A549 (cell line): Measurements from ENCODE around the gene BHLHE23. TPM values are rescaled to one million over a fixed set of nuclear protein-coding genes. Genes with fewer than 3 reads are reported as not detected.

Experiments used
- ATAC-seq, 2 experiments: fragments of 200-7000 bp in 1 of 2; fragments of >200 bp in 1 of 2; cut with Nextera tagmentation in 1 of 2; cut with Tn5 transposase in 1 of 2; 3 replicates each; pipeline versions ENCODE4 v1.8.0 to v1.9.1; 2018 to 2020; ENCODE audit warnings: mild to moderate bottlenecking in 1 of 2, moderate library complexity in 1 of 2
- CTCF ChIA-PET: fragments of 300-600 bp; sonication (Branson Sonifier 250); formaldehyde crosslinking; extraction: SDS; loops from one replicate; lab custom pipeline; 2021; ENCODE audit warnings: antibody characterized with exemption, inconsistent platforms; lab: Yijun Ruan, JAX
- POLR2A ChIA-PET: fragments of 350-600 bp; formaldehyde crosslinking; extraction: SDS; loops from one replicate; lab custom pipeline; 2021; ENCODE audit warnings: antibody characterized with exemption, inconsistent platforms; lab: Yijun Ruan, JAX
- DNase-seq, 2 experiments: peaks; one replicate each; pipeline versions ENCODE4 v3.0.0 to v3.0.0-alpha.2; 2011 to 2016; ENCODE audit warnings: low read depth in 1 of 2, low spot score in 1 of 2
- FAIRE-seq: peaks from 2 replicates; lab custom pipeline; 2011; peaks lifted over from hg19 to GRCh38; lab: Jason Lieb, UNC
- H3K27ac ChIP-seq, 2 experiments: fragments of >200 bp; sonication (Bioruptor Twin); formaldehyde crosslinking; 3 replicates each; pipeline ENCODE4 v1.5.1; 2016 to 2017
- H3K4me1 ChIP-seq: fragments of >200 bp; sonication (Bioruptor Twin); formaldehyde crosslinking; 3 replicates; pipeline ENCODE4 v1.6.1; 2016
- H3K4me2 ChIP-seq: fragments of >200 bp; sonication (Bioruptor Twin); formaldehyde crosslinking; 3 replicates; pipeline ENCODE4 v1.6.1; 2016
- H3K4me3 ChIP-seq: fragments of >200 bp; sonication (Bioruptor Twin); formaldehyde crosslinking; 3 replicates; pipeline ENCODE4 v1.5.1; 2016
- H3K9me3 ChIP-seq: fragments of >200 bp; sonication (Bioruptor Twin); formaldehyde crosslinking; 3 replicates; pipeline ENCODE4 v1.6.1; 2016
- CHD2 ChIP-seq: fragments of 150-350 bp; IDR thresholded peaks from 2 replicates; pipeline ENCODE4 v1.6.1; 2014; ENCODE audit warnings: low read length; ENCODE audit not compliant: partially characterized antibody
- FOSL2 ChIP-seq, 2 experiments: fragments of 450-650 bp in 1 of 2; fragments of >200 bp in 1 of 2; sonication (Bioruptor Twin) in 1 of 2; formaldehyde crosslinking; IDR thresholded peaks; 2 replicates each; pipeline versions ENCODE4 v1.5.0 to v1.6.1; 2016 to 2020; ENCODE audit warnings: mild to moderate bottlenecking in 1 of 2, moderate library complexity in 1 of 2
- FOXS1 ChIP-seq: fragments of 250-450 bp; sonication (Bioruptor Pico); IDR thresholded peaks from 2 replicates; pipeline ENCODE4 v1.5.0; 2020; ENCODE audit warnings: mild to moderate bottlenecking, moderate library complexity
- HDAC2 ChIP-seq: fragments of 200-600 bp; sonication (generic); IDR thresholded peaks from 2 replicates; pipeline ENCODE4 v1.6.1; 2016
- HEYL ChIP-seq: fragments of 250-450 bp; sonication (Bioruptor Pico); IDR thresholded peaks from 2 replicates; pipeline ENCODE4 v1.8.0; 2021; ENCODE audit warnings: mild to moderate bottlenecking, moderate library complexity
- JUN ChIP-seq, 2 experiments: fragments of >200 bp; sonication (Bioruptor Twin); formaldehyde crosslinking; IDR thresholded peaks; 2 replicates in 1 of 2; 3 replicates in 1 of 2; pipeline ENCODE4 v1.6.1; 2016 to 2017
- JUNB ChIP-seq: fragments of >200 bp; sonication (Bioruptor Twin); formaldehyde crosslinking; IDR thresholded peaks from 2 replicates; pipeline ENCODE4 v1.6.1; 2016
- KDM1A ChIP-seq: fragments of 200-600 bp; sonication (generic); IDR thresholded peaks from 2 replicates; pipeline ENCODE4 v1.6.1; 2016; ENCODE audit warnings: low read depth, mild to moderate bottlenecking
- KDM5A ChIP-seq: fragments of 200-600 bp; sonication (generic); IDR thresholded peaks from 2 replicates; pipeline ENCODE4 v1.6.1; 2016; ENCODE audit warnings: antibody characterized with exemption, mild to moderate bottlenecking
- NFE2L2 ChIP-seq: fragments of 150-350 bp; conservative IDR thresholded peaks from 2 replicates; pipeline ENCODE4 v1.6.1; 2014; ENCODE audit warnings: low read length
- NR3C1 ChIP-seq: fragments of >200 bp; sonication (Bioruptor Twin); formaldehyde crosslinking; IDR thresholded peaks from 3 replicates; pipeline ENCODE4 v1.6.1; 2017
- RCOR1 ChIP-seq: fragments of 150-350 bp; IDR thresholded peaks from 2 replicates; pipeline ENCODE4 v1.6.1; 2014; ENCODE audit warnings: antibody characterized with exemption, low read length, low read depth
- RNF2 ChIP-seq: fragments of 200-600 bp; sonication (generic); IDR thresholded peaks from 2 replicates; pipeline ENCODE4 v1.6.1; 2016; ENCODE audit warnings: low read depth, mild to moderate bottlenecking, antibody characterized with exemption, moderate library complexity, borderline replicate concordance
- SMC3 ChIP-seq: fragments of >200 bp; sonication (Bioruptor Twin); formaldehyde crosslinking; IDR thresholded peaks from 3 replicates; pipeline ENCODE4 v1.6.1; 2018; ENCODE audit warnings: inconsistent platforms
- TFCP2L1 ChIP-seq: fragments of 250-450 bp; sonication (Bioruptor Pico); IDR thresholded peaks from 2 replicates; pipeline ENCODE4 v1.5.0; 2021; ENCODE audit warnings: mild to moderate bottlenecking
- ZSCAN20 ChIP-seq: fragments of 250-450 bp; sonication (Bioruptor Pico); IDR thresholded peaks from 2 replicates; pipeline ENCODE4 v1.8.0; 2022; ENCODE audit warnings: mild to moderate bottlenecking, moderate library complexity
- WGBS: methylation state at CpG from one replicate; pipeline ENCODE4 v1.1.6; 2017; ENCODE audit errors: missing lambda C conversion rate; 5-methylcytosine and 5-hydroxymethylcytosine counted together
- polyA plus RNA-seq, 4 experiments: library from polyadenylated mRNA; depleted of rRNA in 3 of 4; stranded (reverse); fragments of >200 nt; fragmentation: RNase III in 1 of 4; extraction: RNeasy Plus Mini Kit Qiagen cat#74134 plus additional on column Dnase treatment in 1 of 4; gene quantifications; 2 replicates in 3 of 4; 3 replicates in 1 of 4; pipeline ENCODE4 v1.2.3, GENCODE V29; 2011 to 2017
- TF ChIP-seq, protein P1 (sequence below): fragments of >200 bp; sonication (Bioruptor Twin); formaldehyde crosslinking; IDR thresholded peaks from 3 replicates; pipeline ENCODE4 v1.5.1; 2016
- TF ChIP-seq, protein P2 (sequence below): fragments of >200 bp; sonication (Bioruptor Twin); formaldehyde crosslinking; IDR thresholded peaks from 3 replicates; pipeline ENCODE4 v1.6.1; 2016
- TF ChIP-seq, protein P3 (sequence below): IDR thresholded peaks from 2 replicates; pipeline ENCODE4 v1.6.1; 2012; ENCODE audit warnings: low read depth, borderline replicate concordance
- TF ChIP-seq, protein P4 (sequence below): fragments of 250-450 bp; sonication (Bioruptor Pico); IDR thresholded peaks from 2 replicates; pipeline ENCODE4 v1.5.0; 2020; ENCODE audit warnings: low read depth, mild to moderate bottlenecking, moderate library complexity

BHLHE23 gene
- polyA plus RNA-seq, 2 of the 4 experiments (the other 2 are of a cell fraction): not detected

DNA sequence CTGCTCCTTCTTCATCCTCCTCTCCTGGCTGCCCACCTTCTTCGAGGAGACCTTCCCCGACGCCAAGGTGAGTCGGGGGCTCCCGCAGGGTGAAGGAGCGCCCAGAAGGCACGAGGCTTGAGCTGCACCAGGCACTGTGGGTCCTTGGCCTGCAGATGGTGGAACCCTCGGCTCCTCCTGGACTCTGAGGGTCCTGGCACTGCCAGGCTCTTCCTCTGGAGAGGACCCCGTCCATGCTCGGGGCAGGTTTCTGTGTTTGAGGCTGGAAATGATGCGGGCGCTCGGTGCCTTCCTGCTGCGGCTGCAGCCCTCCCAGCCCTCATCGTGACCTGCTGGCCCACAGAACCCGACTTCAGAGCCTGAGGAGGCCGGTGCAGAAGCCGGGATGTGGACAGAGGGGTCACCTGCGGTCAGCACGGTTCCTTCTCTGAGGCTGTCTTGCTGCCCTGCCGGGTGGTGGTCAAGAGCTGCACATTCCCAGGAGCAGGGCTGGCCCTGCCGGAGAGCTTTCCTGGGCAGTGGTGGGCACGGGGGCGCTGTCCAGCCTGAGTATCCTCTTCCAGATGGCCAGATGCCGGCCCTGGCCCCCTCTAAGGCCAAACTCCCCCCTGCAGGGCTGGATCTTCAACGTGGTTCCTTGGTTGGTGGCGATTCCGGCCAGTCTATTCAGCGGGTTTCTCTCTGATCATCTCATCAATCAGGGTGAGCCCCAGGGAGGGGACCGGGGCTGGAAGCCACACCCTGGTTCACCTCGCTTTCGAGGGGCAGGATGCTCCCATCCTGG lies 43.0 kb downstream of the BHLHE23 start:
- FAIRE-seq (no peak), DNase-seq (no peak), ATAC-seq (no peak)
- POLR2A ChIA-PET: no interaction called here
- H3K4me1 ChIP-seq: no peaks in the 10 kb centered on the region
- no peak overlapping the region for H3K4me3 ChIP-seq
- H3K27ac ChIP-seq: no peak overlapping the region
- CTCF ChIA-PET: interaction anchor here (1.1 to 2.8 kb wide), 7 partner anchors 9 to 259 kb away, joined by 3 to 16 read pairs (median 4); no protein-coding TSS in a partner anchor
- no peak for TF ChIP-seq RNF2
- TF ChIP-seq KDM5A: no peak
- TF ChIP-seq, protein P1, sequence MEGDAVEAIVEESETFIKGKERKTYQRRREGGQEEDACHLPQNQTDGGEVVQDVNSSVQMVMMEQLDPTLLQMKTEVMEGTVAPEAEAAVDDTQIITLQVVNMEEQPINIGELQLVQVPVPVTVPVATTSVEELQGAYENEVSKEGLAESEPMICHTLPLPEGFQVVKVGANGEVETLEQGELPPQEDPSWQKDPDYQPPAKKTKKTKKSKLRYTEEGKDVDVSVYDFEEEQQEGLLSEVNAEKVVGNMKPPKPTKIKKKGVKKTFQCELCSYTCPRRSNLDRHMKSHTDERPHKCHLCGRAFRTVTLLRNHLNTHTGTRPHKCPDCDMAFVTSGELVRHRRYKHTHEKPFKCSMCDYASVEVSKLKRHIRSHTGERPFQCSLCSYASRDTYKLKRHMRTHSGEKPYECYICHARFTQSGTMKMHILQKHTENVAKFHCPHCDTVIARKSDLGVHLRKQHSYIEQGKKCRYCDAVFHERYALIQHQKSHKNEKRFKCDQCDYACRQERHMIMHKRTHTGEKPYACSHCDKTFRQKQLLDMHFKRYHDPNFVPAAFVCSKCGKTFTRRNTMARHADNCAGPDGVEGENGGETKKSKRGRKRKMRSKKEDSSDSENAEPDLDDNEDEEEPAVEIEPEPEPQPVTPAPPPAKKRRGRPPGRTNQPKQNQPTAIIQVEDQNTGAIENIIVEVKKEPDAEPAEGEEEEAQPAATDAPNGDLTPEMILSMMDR: no peak
- TF ChIP-seq, all 56 proteins: peak for 0
- Histone ChIP-seq H3K4me2 (no peak overlapping the region), H3K9me3 (no peaks in the 10 kb centered on the region)
- 50% methylated on average over 23 of the region's 32 CpGs for WGBS

DNA sequence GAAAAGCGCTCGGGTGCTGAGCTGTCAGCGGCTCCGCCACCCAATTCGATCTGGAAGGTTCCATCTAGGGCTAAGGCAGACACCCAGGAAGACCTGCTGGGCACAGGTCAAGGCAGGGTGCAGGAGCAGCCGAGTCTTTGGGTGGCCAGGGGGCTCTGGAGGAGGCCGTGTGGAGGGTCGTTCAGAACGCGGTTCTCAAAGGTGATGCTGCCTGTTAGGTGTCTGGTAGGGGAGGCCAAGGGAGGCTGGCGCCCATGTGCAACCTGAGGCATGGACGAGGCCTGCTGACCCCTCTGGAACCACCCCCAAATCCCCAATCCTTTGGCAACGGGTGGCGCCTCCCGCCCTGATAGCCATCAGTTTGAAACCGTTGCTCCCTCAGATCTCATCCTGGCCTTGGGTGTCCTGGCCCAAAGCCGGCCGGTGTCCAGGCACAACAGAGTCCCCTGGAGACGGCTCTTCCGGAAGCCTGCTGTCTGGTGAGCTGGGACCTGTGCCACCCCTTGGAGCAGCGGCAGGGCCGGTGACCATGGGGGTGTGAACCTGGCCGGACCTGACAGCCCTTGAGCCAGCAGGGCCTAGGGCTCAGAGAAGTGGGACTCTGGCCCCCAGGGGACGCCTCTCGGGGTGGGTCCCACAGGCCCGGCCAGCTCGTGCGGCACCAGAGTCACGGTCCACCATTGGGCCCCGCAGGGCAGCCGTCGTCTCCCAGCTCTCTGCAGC lies 43.7 kb downstream of the BHLHE23 start:
- TF ChIP-seq CHD2 (no peak), JUN (IDR thresholded peaks at IDR 0.05) (no peak), TFCP2L1 (CRISPR knock-in tag) (no peak), JUNB (no peak), NR3C1 (no peak), HDAC2 (no peak), ZSCAN20 (CRISPR knock-in tag) (no peak), SMC3 (no peak), RCOR1 (no peak), HEYL (CRISPR knock-in tag) (no peak), KDM5A (no peak), KDM1A (no peak), FOSL2 (IDR thresholded peaks at IDR 0.05) (no peak), FOSL2 (CRISPR knock-in tag; IDR thresholded peaks at IDR 0.05) (no peak), NFE2L2 (no peak), FOXS1 (CRISPR knock-in tag) (no peak)
- TF ChIP-seq, protein P2, sequence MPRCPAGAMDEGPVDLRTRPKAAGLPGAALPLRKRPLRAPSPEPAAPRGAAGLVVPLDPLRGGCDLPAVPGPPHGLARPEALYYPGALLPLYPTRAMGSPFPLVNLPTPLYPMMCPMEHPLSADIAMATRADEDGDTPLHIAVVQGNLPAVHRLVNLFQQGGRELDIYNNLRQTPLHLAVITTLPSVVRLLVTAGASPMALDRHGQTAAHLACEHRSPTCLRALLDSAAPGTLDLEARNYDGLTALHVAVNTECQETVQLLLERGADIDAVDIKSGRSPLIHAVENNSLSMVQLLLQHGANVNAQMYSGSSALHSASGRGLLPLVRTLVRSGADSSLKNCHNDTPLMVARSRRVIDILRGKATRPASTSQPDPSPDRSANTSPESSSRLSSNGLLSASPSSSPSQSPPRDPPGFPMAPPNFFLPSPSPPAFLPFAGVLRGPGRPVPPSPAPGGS: no peak
- TF ChIP-seq, protein P3, sequence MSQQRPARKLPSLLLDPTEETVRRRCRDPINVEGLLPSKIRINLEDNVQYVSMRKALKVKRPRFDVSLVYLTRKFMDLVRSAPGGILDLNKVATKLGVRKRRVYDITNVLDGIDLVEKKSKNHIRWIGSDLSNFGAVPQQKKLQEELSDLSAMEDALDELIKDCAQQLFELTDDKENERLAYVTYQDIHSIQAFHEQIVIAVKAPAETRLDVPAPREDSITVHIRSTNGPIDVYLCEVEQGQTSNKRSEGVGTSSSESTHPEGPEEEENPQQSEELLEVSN: no peak
- TF ChIP-seq, protein P4, sequence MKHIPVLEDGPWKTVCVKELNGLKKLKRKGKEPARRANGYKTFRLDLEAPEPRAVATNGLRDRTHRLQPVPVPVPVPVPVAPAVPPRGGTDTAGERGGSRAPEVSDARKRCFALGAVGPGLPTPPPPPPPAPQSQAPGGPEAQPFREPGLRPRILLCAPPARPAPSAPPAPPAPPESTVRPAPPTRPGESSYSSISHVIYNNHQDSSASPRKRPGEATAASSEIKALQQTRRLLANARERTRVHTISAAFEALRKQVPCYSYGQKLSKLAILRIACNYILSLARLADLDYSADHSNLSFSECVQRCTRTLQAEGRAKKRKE: no peak
- ChIA-PET POLR2A (no interaction called here), CTCF (interaction anchor here (1.4 to 2.8 kb wide), 2 partner anchors 9 kb away, joined by 4 to 16 read pairs; no protein-coding TSS in a partner anchor)
- WGBS: 64% methylated on average over 29 of the region's 32 CpGs
- DNase-seq (no peak), ATAC-seq (no peak), FAIRE-seq (no peak)
- Histone ChIP-seq H3K9me3 (no peaks in the 10 kb centered on the region), H3K4me3 (no peak overlapping the region), H3K27ac (no peak overlapping the region), H3K4me1 (no peaks in the 10 kb centered on the region), H3K4me2 (no peak overlapping the region)
